Endometrial microvascular endothelial cells (primary cell): ENCODE measurements around the gene ZNF829. TPM values are rescaled to one million over a fixed set of nuclear protein-coding genes. Genes with fewer than 3 reads are reported as not detected.

Experiments
- in situ Hi-C: cut with HindIII; loops from 2 replicates; pipeline ENCODE4 v1.10.0; 2017; ENCODE audit warnings: low sequenced_read_pairs, low pct_unique_long_range_greater_than_20kb; ENCODE audit errors: inconsistent ontology term
- total RNA-seq: library from RNA; depleted of rRNA; stranded (reverse); fragments of >200 nt; gene quantifications from one replicate; pipeline ENCODE4 v1.2.3, GENCODE V29; 2015; ENCODE audit errors: inconsistent ontology term

Gene ZNF829
- total RNA-seq, 1 donor from 2014 or later: 2.1 TPM

GRCh38 chr19:36838784-36839324 is 77.2 kb downstream of the ZNF829 start:
- in situ Hi-C loops: no loop called here

Other genes starting within 250 kb of the ZNF829 start
- 23.2 TPM for gene ZNF461, start 249.5 kb downstream of the ZNF829 start, total RNA-seq
- 5.5 TPM for gene ZNF567, start 228.7 kb downstream of the ZNF829 start, total RNA-seq
- gene ZNF850, start 143.5 kb downstream of the ZNF829 start, total RNA-seq: 0.84 TPM
- 5.2 TPM for gene ZNF790, start 77.9 kb downstream of the ZNF829 start, total RNA-seq
- gene ZNF345, start 65.4 kb downstream of the ZNF829 start, total RNA-seq: 1.4 TPM
- gene ZNF568, start within 50 bp of the ZNF829 start, total RNA-seq: 2.5 TPM
- 2.0 TPM for gene ZNF420, start 162.1 kb upstream of the ZNF829 start, total RNA-seq